Fibroblast of lung (primary cell): ENCODE results near the gene OR4D10. TPM values are rescaled to one million over a fixed set of nuclear protein-coding genes. Genes with fewer than 3 reads are reported as not detected.

Experiments used
- DNase-seq, 2 donors: peaks; one replicate each; pipeline versions ENCODE4 v3.0.0 to v3.0.0-alpha.2; 2010; ENCODE audit warnings: low read depth in 2 of 2
- H2AFZ ChIP-seq: 2 replicates; pipeline ENCODE4 v1.5.1; 2012; ENCODE audit warnings: low read length, control low read depth, inconsistent platforms
- H3K27ac ChIP-seq: 2 replicates; pipeline ENCODE4 v1.5.1; 2011; ENCODE audit warnings: low read length, control low read depth; ENCODE audit not compliant: insufficient read depth
- H3K27me3 ChIP-seq: 2 replicates; pipeline ENCODE4 v1.5.1; 2011; ENCODE audit warnings: mild to moderate bottlenecking, low read length; ENCODE audit not compliant: control insufficient read depth, insufficient read depth
- H3K36me3 ChIP-seq: 2 replicates; pipeline ENCODE4 v1.5.1; 2011; ENCODE audit warnings: low read length; ENCODE audit not compliant: control insufficient read depth, insufficient read depth
- H3K4me1 ChIP-seq: 2 replicates; pipeline ENCODE4 v1.5.1; 2011; ENCODE audit warnings: low read length; ENCODE audit not compliant: control insufficient read depth, insufficient read depth; ENCODE audit errors: extremely low read depth
- H3K4me2 ChIP-seq: 2 replicates; pipeline ENCODE4 v1.5.1; 2011; ENCODE audit warnings: low read length, control low read depth; ENCODE audit not compliant: insufficient read depth; ENCODE audit errors: extremely low read depth
- H3K4me3 ChIP-seq, 4 experiments: fragments of 200-600 bp in 1 of 4; sonication (generic) in 1 of 4; replicated peaks in 1 of 4; 2 replicates each; pipeline ENCODE4 v1.5.1; 2011 to 2016; ENCODE audit warnings: low read length in 4 of 4, low read depth in 3 of 4, mild to moderate bottlenecking in 3 of 4, control low read depth in 2 of 4, inconsistent platforms in 1 of 4, mixed read lengths in 1 of 4; ENCODE audit not compliant: insufficient read depth in 1 of 4; ENCODE audit errors: control extremely low read depth in 1 of 4
- H3K79me2 ChIP-seq: 2 replicates; pipeline ENCODE4 v1.5.1; 2012; ENCODE audit warnings: mild to moderate bottlenecking, low read length, inconsistent platforms; ENCODE audit not compliant: control insufficient read depth, insufficient read depth
- H3K9ac ChIP-seq: 2 replicates; pipeline ENCODE4 v1.5.1; 2011; ENCODE audit warnings: mild to moderate bottlenecking, low read length, control low read depth; ENCODE audit not compliant: insufficient read depth
- H3K9me3 ChIP-seq: 2 replicates; pipeline ENCODE4 v1.5.1; 2012; ENCODE audit warnings: low read depth, low read length; ENCODE audit not compliant: control insufficient read depth, insufficient read depth
- H4K20me1 ChIP-seq: 2 replicates; pipeline ENCODE4 v1.5.1; 2011; ENCODE audit warnings: low read length; ENCODE audit not compliant: control insufficient read depth, insufficient read depth; ENCODE audit errors: extremely low read depth
- EZH2 ChIP-seq: IDR thresholded peaks from 2 replicates; pipeline ENCODE4 v1.5.1; 2012; ENCODE audit warnings: low read length, control low read depth, mild to moderate bottlenecking; ENCODE audit errors: missing control alignments
- polyA plus RNA-seq, 2 donors: library from polyadenylated mRNA; depleted of rRNA in 1 of 2; stranded (reverse) in 1 of 2; unstranded in 1 of 2; fragments of >200 nt; gene quantifications; 2 replicates each; pipeline ENCODE4 v1.2.1, GENCODE V29; 2011 to 2012; ENCODE audit warnings: missing spikeins in 1 of 2
- total RNA-seq: library from RNA; depleted of rRNA; stranded (reverse); fragments of >200 nt; gene quantifications from 2 replicates; pipeline ENCODE4 v1.2.1, GENCODE V29; 2014
- TF ChIP-seq, protein P1 (sequence below), 2 donors: IDR thresholded peaks in 1 of 2; conservative IDR thresholded peaks in 1 of 2; 1 replicate in 1 of 2; 2 replicates in 1 of 2; pipeline ENCODE4 v1.5.1; 2011 to 2012; ENCODE audit warnings: low read length in 2 of 2, control low read depth in 1 of 2, inconsistent platforms in 1 of 2, low read depth in 1 of 2, mild to moderate bottlenecking in 1 of 2

OR4D10 gene
- total and polyA plus RNA-seq, 2 donors (not counting 1 experiment from before 2014, with no cell fraction given) = not detected

DNA sequence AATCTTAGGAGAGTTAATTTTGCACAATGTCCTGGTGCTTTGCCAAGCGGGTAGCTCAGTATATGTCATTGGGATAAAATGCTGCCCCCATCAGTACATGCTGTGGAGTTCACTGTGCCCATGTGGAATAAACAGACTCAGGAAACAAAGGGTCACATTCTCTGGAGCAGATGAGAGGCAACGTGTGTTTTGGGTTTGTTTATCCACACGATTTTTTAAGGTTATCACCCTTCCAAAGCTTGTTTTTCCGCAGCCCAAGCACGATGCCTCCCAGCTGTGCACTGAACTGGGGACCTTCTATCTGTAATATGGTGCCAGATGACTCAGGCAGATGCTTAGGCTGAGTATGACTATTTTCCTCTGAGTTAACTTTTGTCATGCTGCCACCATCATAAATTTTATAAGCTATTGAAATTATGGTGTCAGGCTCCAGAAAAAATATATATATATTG, 9.9 kb upstream of the OR4D10 start:
- Histone ChIP-seq H3K9ac (no peak overlapping the region), H3K79me2 (no peaks in the 10 kb centered on the region), H3K9me3 (no peaks in the 10 kb centered on the region), H2AFZ (no peak overlapping the region), H3K27me3 (no peaks in the 10 kb centered on the region), H4K20me1 (no peaks in the 10 kb centered on the region), H3K4me1 (no peaks in the 10 kb centered on the region), H3K36me3 (no peaks in the 10 kb centered on the region), H3K4me3 (no peak overlapping the region), H3K4me2 (no peak overlapping the region), H3K27ac (no peak overlapping the region)
- DNase-seq = no peak
- TF ChIP-seq EZH2 = no peak
- TF ChIP-seq, protein P1, sequence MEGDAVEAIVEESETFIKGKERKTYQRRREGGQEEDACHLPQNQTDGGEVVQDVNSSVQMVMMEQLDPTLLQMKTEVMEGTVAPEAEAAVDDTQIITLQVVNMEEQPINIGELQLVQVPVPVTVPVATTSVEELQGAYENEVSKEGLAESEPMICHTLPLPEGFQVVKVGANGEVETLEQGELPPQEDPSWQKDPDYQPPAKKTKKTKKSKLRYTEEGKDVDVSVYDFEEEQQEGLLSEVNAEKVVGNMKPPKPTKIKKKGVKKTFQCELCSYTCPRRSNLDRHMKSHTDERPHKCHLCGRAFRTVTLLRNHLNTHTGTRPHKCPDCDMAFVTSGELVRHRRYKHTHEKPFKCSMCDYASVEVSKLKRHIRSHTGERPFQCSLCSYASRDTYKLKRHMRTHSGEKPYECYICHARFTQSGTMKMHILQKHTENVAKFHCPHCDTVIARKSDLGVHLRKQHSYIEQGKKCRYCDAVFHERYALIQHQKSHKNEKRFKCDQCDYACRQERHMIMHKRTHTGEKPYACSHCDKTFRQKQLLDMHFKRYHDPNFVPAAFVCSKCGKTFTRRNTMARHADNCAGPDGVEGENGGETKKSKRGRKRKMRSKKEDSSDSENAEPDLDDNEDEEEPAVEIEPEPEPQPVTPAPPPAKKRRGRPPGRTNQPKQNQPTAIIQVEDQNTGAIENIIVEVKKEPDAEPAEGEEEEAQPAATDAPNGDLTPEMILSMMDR (conservative IDR thresholded peaks at IDR 0.05 in 1 of 2, IDR thresholded peaks at IDR 0.05 in 1 of 2; ENCODE audit: low read depth in 1 of 2, low read length in 2 of 2) = no peak

DNA sequence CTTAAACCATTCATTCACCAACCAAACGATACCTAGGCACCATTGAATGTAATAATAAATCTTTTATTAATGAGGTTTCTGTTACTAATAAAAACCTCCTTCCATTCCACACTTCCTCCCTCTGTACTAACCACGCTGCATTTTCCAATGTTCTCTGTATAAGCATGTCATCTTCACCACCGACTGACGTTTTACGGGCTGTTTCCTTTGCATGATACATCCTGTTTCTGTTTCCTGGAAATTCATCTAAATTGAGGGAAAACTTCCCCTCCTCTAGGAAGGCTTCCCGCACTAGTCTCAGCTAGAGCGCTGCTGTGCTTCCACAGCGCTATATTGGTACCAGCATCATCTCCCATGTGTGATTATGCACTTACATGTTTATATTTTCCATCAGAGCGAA, 2.1 kb downstream of the OR4D10 start:
- Histone ChIP-seq H3K27me3 (no peaks in the 10 kb centered on the region), H4K20me1 (no peaks in the 10 kb centered on the region), H3K9me3 (no peaks in the 10 kb centered on the region), H3K4me2 (no peak overlapping the region), H3K4me1 (no peaks in the 10 kb centered on the region), H3K9ac (no peak overlapping the region), H3K36me3 (no peaks in the 10 kb centered on the region), H3K79me2 (no peaks in the 10 kb centered on the region), H3K27ac (no peak overlapping the region), H2AFZ (no peak overlapping the region), H3K4me3 (no peak overlapping the region)
- no peak for TF ChIP-seq EZH2
- TF ChIP-seq, protein P1 (conservative IDR thresholded peaks at IDR 0.05 in 1 of 2, IDR thresholded peaks at IDR 0.05 in 1 of 2; ENCODE audit: low read depth in 1 of 2, low read length in 2 of 2) = no peak
- no peak for DNase-seq

DNA sequence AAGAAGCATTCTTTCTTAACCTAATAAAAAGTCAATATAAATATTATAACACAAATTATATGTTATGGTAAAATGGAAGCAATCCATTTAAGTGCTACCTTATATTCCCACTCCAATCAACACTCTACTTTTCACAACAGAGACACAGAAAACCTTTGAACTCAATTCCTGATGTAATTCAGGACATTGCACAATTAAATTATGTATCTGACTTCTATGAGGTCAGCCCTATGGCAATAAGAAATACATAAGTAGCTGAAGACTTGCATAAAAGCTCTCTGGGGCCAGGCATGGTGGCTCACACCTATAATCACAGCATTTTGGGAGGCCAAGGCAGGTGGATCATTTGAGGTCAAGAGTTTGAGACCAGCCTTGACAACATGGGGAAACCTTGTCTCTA, 6.8 kb downstream of the OR4D10 start:
- no peak overlapping the region for H3K9ac ChIP-seq
- no peaks in the 10 kb centered on the region for H3K9me3 ChIP-seq
- H3K79me2 ChIP-seq = no peaks in the 10 kb centered on the region
- no peaks in the 10 kb centered on the region for H4K20me1 ChIP-seq
- no peak overlapping the region for H3K4me2 ChIP-seq
- no peaks in the 10 kb centered on the region for H3K4me1 ChIP-seq
- no peak overlapping the region for H2AFZ ChIP-seq
- no peak for DNase-seq
- H3K27me3 ChIP-seq = no peaks in the 10 kb centered on the region
- H3K27ac ChIP-seq = no peak overlapping the region
- TF ChIP-seq, protein P1 (conservative IDR thresholded peaks at IDR 0.05 in 1 of 2, IDR thresholded peaks at IDR 0.05 in 1 of 2; ENCODE audit: low read depth in 1 of 2, low read length in 2 of 2) = no peak
- H3K36me3 ChIP-seq = no peaks in the 10 kb centered on the region
- H3K4me3 ChIP-seq = no peak overlapping the region
